PC-9 (cell line): ENCODE results near the gene IL1A.

Experiments
- EZH2 ChIP-seq: fragments of 200-600 bp; sonication (generic); IDR thresholded peaks from 2 replicates; pipeline ENCODE4 v1.8.0; 2017; ENCODE audit warnings: antibody characterized with exemption, low read depth
- TF ChIP-seq, protein P1 (sequence below): fragments of 200-600 bp; sonication (generic); conservative IDR thresholded peaks from 2 replicates; pipeline ENCODE4 v1.6.1; 2017; ENCODE audit warnings: mixed run types, antibody characterized with exemption, mild to moderate bottlenecking, moderate library complexity

DNA sequence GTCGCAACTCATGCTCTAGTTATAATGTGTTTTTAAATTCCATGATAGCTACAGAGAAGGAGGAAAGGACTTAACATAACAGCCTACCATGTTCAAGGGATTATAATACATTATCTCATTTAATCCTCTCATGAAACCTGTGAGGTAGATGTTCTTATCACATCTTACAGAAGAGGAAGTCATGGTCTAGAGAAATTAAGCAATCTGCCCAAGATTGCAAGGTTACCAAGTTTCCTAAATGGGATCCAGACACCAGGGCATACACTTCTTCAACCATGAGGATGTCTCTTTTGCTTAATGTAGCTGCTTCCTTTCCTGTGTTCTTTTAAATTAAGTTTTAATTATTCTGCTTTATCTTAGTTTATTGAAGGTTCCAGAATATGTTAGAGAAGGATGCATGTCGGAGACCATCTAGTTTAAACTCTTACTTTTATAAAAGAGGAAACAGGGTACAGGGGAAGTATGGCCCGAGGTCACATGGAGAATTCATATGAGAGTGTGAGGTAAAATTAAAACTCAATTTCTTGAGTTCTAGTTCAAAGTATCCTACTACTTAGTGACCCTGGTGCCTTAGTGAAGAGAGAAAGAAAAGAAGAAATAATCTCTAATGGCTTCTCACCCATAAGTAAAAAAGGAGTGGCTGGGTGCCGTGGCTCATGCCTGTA, 3.6 kb upstream of the IL1A start:
- TF ChIP-seq, protein P1, sequence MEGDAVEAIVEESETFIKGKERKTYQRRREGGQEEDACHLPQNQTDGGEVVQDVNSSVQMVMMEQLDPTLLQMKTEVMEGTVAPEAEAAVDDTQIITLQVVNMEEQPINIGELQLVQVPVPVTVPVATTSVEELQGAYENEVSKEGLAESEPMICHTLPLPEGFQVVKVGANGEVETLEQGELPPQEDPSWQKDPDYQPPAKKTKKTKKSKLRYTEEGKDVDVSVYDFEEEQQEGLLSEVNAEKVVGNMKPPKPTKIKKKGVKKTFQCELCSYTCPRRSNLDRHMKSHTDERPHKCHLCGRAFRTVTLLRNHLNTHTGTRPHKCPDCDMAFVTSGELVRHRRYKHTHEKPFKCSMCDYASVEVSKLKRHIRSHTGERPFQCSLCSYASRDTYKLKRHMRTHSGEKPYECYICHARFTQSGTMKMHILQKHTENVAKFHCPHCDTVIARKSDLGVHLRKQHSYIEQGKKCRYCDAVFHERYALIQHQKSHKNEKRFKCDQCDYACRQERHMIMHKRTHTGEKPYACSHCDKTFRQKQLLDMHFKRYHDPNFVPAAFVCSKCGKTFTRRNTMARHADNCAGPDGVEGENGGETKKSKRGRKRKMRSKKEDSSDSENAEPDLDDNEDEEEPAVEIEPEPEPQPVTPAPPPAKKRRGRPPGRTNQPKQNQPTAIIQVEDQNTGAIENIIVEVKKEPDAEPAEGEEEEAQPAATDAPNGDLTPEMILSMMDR, result no peak
- TF ChIP-seq EZH2, result no peak
